ENCODE data around the gene RBM15. TPM values are rescaled to one million over a fixed set of nuclear protein-coding genes. Genes with fewer than 3 reads are reported as not detected.

The RBM15 gene
- total RNA-seq, 4 donors from 2014 or later = 39.3 to 69.7 (median 48.0) TPM

GRCh38 chr1:110328700-110329099, 10.5 kb upstream of the RBM15 start:
- H3K4me3 ChIP-seq = no peak overlapping the region
- WGBS, 2 donors (ENCODE audit: low coverage in 1 of 2) = 93 to 97% methylated on average over 3 of the region's 3 CpGs
- H3K36me3 ChIP-seq = no peaks in the 10 kb centered on the region
- no peaks in the 10 kb centered on the region for H3K27me3 ChIP-seq
- no peak overlapping the region for H3K27ac ChIP-seq
- no peaks in the 10 kb centered on the region for H3K9me3 ChIP-seq
- DNase-seq = no peak
- intact Hi-C loops (cut with DNase I; ENCODE audit: low total_unique reads) = no loop called here
- TF ChIP-seq CTCF (IDR thresholded peaks at IDR 0.05) = no peak
- no peak for TF ChIP-seq POLR2A (IDR thresholded peaks at IDR 0.05)
- TF ChIP-seq EP300 (IDR thresholded peaks at IDR 0.05; ENCODE audit: low read depth) = no peak
- in situ Hi-C loops (cut with MboI; ENCODE audit: low pct_ligation_motif_present in 1 of 4, low pct_unique_long_range_greater_than_20kb in 1 of 4, low sequenced_read_pairs in 3 of 4) = loop anchor here in 1 of 4 donors (25.0 kb wide), 1 partner anchor 291 kb away; the partner anchor contains the start of gene STRIP1
- peaks cover 0 to 1% (median 0%) of the 10 kb centered on the region in 4 donors for H3K4me1 ChIP-seq

- Histone ChIP-seq H3K36me3 (no peaks in the 10 kb centered on the region), H3K27ac (peak overlapping the region in 3 of 4 donors; percentile 94 to 98 (median 96)), H3K9me3 (no peaks in the 10 kb centered on the region), H3K4me3 (no peak overlapping the region), H3K4me1 (peaks cover 8 to 41% (median 24%) of the 10 kb centered on the region in 4 donors), H3K27me3 (no peaks in the 10 kb centered on the region)
- in situ Hi-C loops (cut with MboI; ENCODE audit: low pct_ligation_motif_present in 1 of 4, low pct_unique_long_range_greater_than_20kb in 1 of 4, low sequenced_read_pairs in 3 of 4) (loop anchor here in 1 of 4 donors (25.0 kb wide), 1 partner anchor 298 kb away; the partner anchor contains the start of gene STRIP1), intact Hi-C loops (cut with DNase I; ENCODE audit: low total_unique reads) (no loop called here)
- no peak for DNase-seq
- 88 to 100% methylated on average over 1 of the region's 1 CpG for WGBS, 2 donors (ENCODE audit: low coverage in 1 of 2)
- no peak for TF ChIP-seq CTCF (IDR thresholded peaks at IDR 0.05)
- no peak for TF ChIP-seq POLR2AphosphoS5 (IDR thresholded peaks at IDR 0.05)
- no peak for TF ChIP-seq EP300 (IDR thresholded peaks at IDR 0.05; ENCODE audit: low read depth)
- TF ChIP-seq POLR2A (IDR thresholded peaks at IDR 0.05) = no peak
Measured at GRCh38 chr1:110335265-110335664, 3.9 kb upstream of the RBM15 start.

GRCh38 chr1:110336300-110337039, 2.7 kb upstream of the RBM15 start:
- intact Hi-C loops (cut with DNase I; ENCODE audit: low total_unique reads) = no loop called here
- no peak overlapping the region for H3K4me3 ChIP-seq
- H3K9me3 ChIP-seq = no peaks in the 10 kb centered on the region
- 30 to 45% methylated on average over 1 of the region's 1 CpG for WGBS, 2 donors (ENCODE audit: low coverage in 1 of 2)
- DNase-seq = peak; percentile 27
- H3K36me3 ChIP-seq = no peaks in the 10 kb centered on the region
- no peaks in the 10 kb centered on the region for H3K27me3 ChIP-seq
- peak overlapping the region; percentile 94 to 99 (median 97) for H3K27ac ChIP-seq
- H3K4me1 ChIP-seq = peaks cover 20 to 53% (median 36%) of the 10 kb centered on the region in 4 donors
- TF ChIP-seq EP300 (IDR thresholded peaks at IDR 0.05; ENCODE audit: low read depth) = no peak
- no peak for TF ChIP-seq CTCF (IDR thresholded peaks at IDR 0.05)
- TF ChIP-seq POLR2AphosphoS5 (IDR thresholded peaks at IDR 0.05) = no peak
- TF ChIP-seq POLR2A (IDR thresholded peaks at IDR 0.05) = no peak
- in situ Hi-C loops (cut with MboI; ENCODE audit: low pct_ligation_motif_present in 1 of 4, low pct_unique_long_range_greater_than_20kb in 1 of 4, low sequenced_read_pairs in 3 of 4) = loop anchor here in 1 of 4 donors (25.0 kb wide), 1 partner anchor 299 kb away; the partner anchor contains the start of gene STRIP1

- Histone ChIP-seq H3K27ac (peak overlapping the region; percentile 94 to 99 (median 97)), H3K4me1 (peaks cover 28 to 67% (median 49%) of the 10 kb centered on the region in 4 donors), H3K36me3 (no peaks in the 10 kb centered on the region), H3K4me3 (peak overlapping the region; percentile 51 to 96 (median 81)), H3K27me3 (no peaks in the 10 kb centered on the region), H3K9me3 (no peaks in the 10 kb centered on the region)
- 1% methylated on average over 32 of the region's 36 CpGs; no CpG with 5 or more reads in 1 of the 2 donors for WGBS, 2 donors (ENCODE audit: low coverage in 1 of 2)
- in situ Hi-C loops (cut with MboI; ENCODE audit: low pct_ligation_motif_present in 1 of 4, low pct_unique_long_range_greater_than_20kb in 1 of 4, low sequenced_read_pairs in 3 of 4) (loop anchor here in 1 of 4 donors (25.0 kb wide), 1 partner anchor 301 kb away; the partner anchor contains the start of gene STRIP1), intact Hi-C loops (cut with DNase I; ENCODE audit: low total_unique reads) (no loop called here)
- DNase-seq = peak; percentile 68
- no peak for TF ChIP-seq CTCF (IDR thresholded peaks at IDR 0.05)
- no peak for TF ChIP-seq POLR2AphosphoS5 (IDR thresholded peaks at IDR 0.05)
- peak; percentile 1 for TF ChIP-seq EP300 (IDR thresholded peaks at IDR 0.05; ENCODE audit: low read depth)
- TF ChIP-seq POLR2A (IDR thresholded peaks at IDR 0.05) = no peak
Measured at GRCh38 chr1:110337704-110338308, 1.4 kb upstream of the RBM15 start.

Data from transverse colon (tissue), 4 donors.